Upper lobe of left lung (tissue), 6 donors: ENCODE measurements around the gene MAMLD1. TPM values are rescaled to one million over a fixed set of nuclear protein-coding genes. Genes with fewer than 3 reads are reported as not detected.

Source experiments
- ATAC-seq, 2 donors: fragments of 200-7000 bp; cut with Tn5 transposase; one replicate each; pipeline ENCODE4 v1.9.1; 2022; ENCODE audit warnings: mild to moderate bottlenecking in 2 of 2, moderate library complexity in 2 of 2; ENCODE audit not compliant: low FRiP score in 2 of 2
- DNase-seq, 2 donors: peaks; one replicate each; pipeline ENCODE4 v3.0.0-alpha.2; 2019 to 2020
- H3K27ac ChIP-seq, 4 donors: fragments of 200-600 bp; sonication (generic); one replicate each; pipeline ENCODE4 v1.5.1; 2016 to 2019
- H3K27me3 ChIP-seq, 4 donors: fragments of 200-600 bp; sonication (generic); one replicate each; pipeline ENCODE4 v1.5.1; 2017 to 2019
- H3K36me3 ChIP-seq, 4 donors: fragments of 200-600 bp; sonication (generic); one replicate each; pipeline ENCODE4 v1.5.1; 2016 to 2019
- H3K4me1 ChIP-seq, 4 donors: fragments of 200-600 bp; sonication (generic); one replicate each; pipeline ENCODE4 v1.5.1; 2018 to 2019
- H3K4me3 ChIP-seq, 4 donors: fragments of 200-600 bp; sonication (generic); one replicate each; pipeline ENCODE4 v1.5.1; 2017 to 2019; ENCODE audit warnings: mild to moderate bottlenecking in 2 of 4, moderate library complexity in 1 of 4
- H3K9me3 ChIP-seq, 4 donors: fragments of 200-600 bp; sonication (generic); one replicate each; pipeline ENCODE4 v1.5.1; 2018 to 2019
- CTCF ChIP-seq, 6 experiments: fragments of 450-650 bp in 4 of 6; fragments of 200-600 bp in 2 of 6; sonication (generic) in 2 of 6; IDR thresholded peaks; one replicate each; pipeline ENCODE4 v1.5.1; 2016 to 2019; ENCODE audit warnings: antibody characterized with exemption in 6 of 6
- EP300 ChIP-seq, 4 donors: sonication (generic); formaldehyde crosslinking; IDR thresholded peaks; one replicate each; pipeline ENCODE4 v1.5.1; 2017; ENCODE audit warnings: antibody characterized with exemption in 4 of 4, control low read depth in 2 of 4
- POLR2A ChIP-seq, 4 donors: fragments of 450-650 bp; IDR thresholded peaks; one replicate each; pipeline ENCODE4 v1.5.1; 2016 to 2017; ENCODE audit warnings: antibody characterized with exemption in 4 of 4, mild to moderate bottlenecking in 2 of 4
- POLR2AphosphoS5 ChIP-seq, 2 donors: sonication (generic); formaldehyde crosslinking; IDR thresholded peaks; one replicate each; pipeline ENCODE4 v1.5.1; 2017; ENCODE audit warnings: antibody characterized with exemption in 2 of 2
- WGBS, 2 donors: methylation state at CpG; one replicate each; pipeline ENCODE4 v1.1.5; 2017 to 2018; 5-methylcytosine and 5-hydroxymethylcytosine counted together
- total RNA-seq, 6 donors: library from RNA; depleted of rRNA in 4 of 6; stranded (reverse); fragments of >200 nt in 4 of 6; gene quantifications; one replicate each; pipeline versions ENCODE4 v1.1.0 to v1.2.1, GENCODE V29; 2016 to 2021
- donor health status: DM: no; HTN: no; CAD: no; lungs with moderate emphysema.
- donor health status: DM: no; HTN: yes; CAD: no; lungs with severe emphysema.

Gene MAMLD1
- total RNA-seq, 6 donors from 2014 or later = 1.1 to 7.8 (median 3.7) TPM

GRCh38 chrX:150495496-150495895, 132.4 kb downstream of the MAMLD1 start:
- no peaks in the 10 kb centered on the region for H3K36me3 ChIP-seq
- no peak overlapping the region for H3K27ac ChIP-seq
- TF ChIP-seq POLR2A (IDR thresholded peaks at IDR 0.05) = no peak
- no peak for TF ChIP-seq POLR2AphosphoS5 (IDR thresholded peaks at IDR 0.05)
- no peak for TF ChIP-seq CTCF (IDR thresholded peaks at IDR 0.05)
- no peak for TF ChIP-seq EP300 (IDR thresholded peaks at IDR 0.05)
- H3K4me1 ChIP-seq = no peaks in the 10 kb centered on the region
- H3K4me3 ChIP-seq = no peak overlapping the region
- H3K27me3 ChIP-seq = no peaks in the 10 kb centered on the region
- WGBS, 2 donors = 57 to 75% methylated on average over 4 of the region's 4 CpGs
- DNase-seq (no peak), ATAC-seq (no peak)
- H3K9me3 ChIP-seq = no peaks in the 10 kb centered on the region

DNA sequence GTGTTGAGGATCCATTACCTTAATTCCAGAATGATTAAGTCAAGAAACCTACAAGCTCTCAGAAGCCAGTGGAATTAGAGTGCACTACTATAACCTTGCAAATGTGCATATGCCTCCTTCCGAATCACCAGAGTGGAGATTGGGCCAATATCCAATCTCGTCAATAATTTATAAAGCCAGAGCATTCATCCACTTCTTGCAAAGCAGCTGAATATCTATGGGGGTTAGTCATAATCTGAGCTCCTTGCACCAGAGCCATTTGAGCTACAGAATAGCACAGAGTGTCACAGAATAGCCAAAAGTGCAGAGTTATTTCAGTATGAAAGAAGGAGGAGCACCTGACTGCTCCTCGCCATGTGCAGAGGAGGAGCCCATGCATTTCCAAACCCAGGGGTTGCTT, 136.1 kb downstream of the MAMLD1 start:
- no peak for ATAC-seq
- 56 to 96% methylated on average over 3 of the region's 3 CpGs for WGBS, 2 donors

DNA sequence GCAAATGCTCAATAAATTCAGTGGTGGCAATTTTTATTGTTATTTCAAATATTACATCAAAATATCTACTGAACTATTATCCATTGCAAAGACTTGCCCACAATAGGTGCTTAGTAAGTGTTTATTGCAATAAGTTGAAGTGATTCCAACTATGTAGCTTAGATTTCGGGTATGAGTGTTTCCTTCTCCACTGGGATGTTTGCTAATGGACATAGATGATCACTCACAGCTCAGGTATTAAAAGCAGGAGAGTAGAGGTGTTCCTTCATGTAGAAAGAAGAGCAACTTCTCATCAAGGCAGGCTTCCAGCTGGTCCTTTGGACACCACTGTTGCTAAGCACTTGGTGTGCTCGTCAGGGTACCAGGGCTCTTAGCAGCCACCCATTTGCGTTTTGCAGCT, 139.0 kb downstream of the MAMLD1 start:
- Histone ChIP-seq H3K9me3 (no peaks in the 10 kb centered on the region), H3K4me3 (no peak overlapping the region), H3K27ac (no peak overlapping the region), H3K4me1 (peaks cover 0 to 9% (median 7%) of the 10 kb centered on the region in 4 donors), H3K36me3 (no peaks in the 10 kb centered on the region), H3K27me3 (no peaks in the 10 kb centered on the region)
- ATAC-seq = no peak
- no peak for DNase-seq
- TF ChIP-seq POLR2AphosphoS5 (IDR thresholded peaks at IDR 0.05) = no peak
- no peak for TF ChIP-seq POLR2A (IDR thresholded peaks at IDR 0.05)
- no peak for TF ChIP-seq EP300 (IDR thresholded peaks at IDR 0.05)
- TF ChIP-seq CTCF (IDR thresholded peaks at IDR 0.05) = no peak
- WGBS, 2 donors = 55 to 73% methylated on average over 3 of the region's 3 CpGs

More for the DNA sequence above, 136.1 kb downstream of the MAMLD1 start:
- Histone ChIP-seq H3K36me3 (no peaks in the 10 kb centered on the region), H3K4me3 (no peak overlapping the region), H3K27me3 (no peaks in the 10 kb centered on the region), H3K9me3 (no peaks in the 10 kb centered on the region), H3K27ac (no peak overlapping the region), H3K4me1 (peaks cover 0 to 4% (median 2%) of the 10 kb centered on the region in 4 donors)
- no peak for DNase-seq
- TF ChIP-seq POLR2A (IDR thresholded peaks at IDR 0.05) (no peak), POLR2AphosphoS5 (IDR thresholded peaks at IDR 0.05) (no peak), EP300 (IDR thresholded peaks at IDR 0.05) (no peak), CTCF (IDR thresholded peaks at IDR 0.05) (no peak)

DNA sequence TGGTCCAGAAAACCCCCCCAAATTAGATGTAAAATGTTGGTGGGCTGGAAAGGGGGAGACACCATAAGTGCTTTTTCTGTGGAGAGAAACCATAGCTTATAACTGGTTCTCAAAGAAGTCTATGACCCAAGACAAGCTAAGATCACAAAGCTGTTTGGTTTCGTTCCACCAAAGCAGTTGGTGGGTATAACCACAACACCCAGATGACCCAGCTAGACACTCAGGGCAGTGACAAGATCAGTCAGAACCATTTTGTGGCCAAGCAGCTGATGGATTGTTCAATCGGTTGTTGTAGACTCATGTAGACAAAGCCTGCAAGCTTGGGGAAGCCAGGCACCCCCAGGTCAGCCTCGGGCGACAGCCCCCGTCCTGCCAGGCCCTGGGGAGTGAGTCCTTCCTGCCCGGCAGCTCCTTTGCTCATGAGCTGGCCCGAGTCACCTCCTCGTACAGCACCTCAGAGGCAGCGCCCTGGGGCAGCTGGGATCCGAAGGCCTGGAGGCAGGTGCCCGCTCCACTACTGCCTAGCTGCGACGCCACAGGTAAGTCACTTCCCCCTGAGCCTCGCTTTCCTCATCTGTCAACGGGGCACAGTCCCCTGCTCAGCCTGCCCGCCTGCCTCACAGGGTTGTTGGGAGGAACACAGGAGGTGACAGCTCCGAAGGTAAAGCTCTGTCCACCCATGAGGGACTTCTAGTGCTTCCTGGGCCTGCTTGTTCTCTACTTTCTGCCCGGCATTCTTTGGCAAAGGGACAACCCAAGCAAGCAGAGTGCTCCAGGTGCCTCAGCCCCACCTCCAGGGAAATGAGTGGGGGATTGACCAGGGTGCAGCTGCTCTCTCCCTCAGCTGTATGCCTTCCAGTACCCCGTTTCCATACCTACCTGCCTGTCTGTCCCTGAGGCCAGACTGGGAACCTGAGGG, 140.1 kb downstream of the MAMLD1 start:
- peak overlapping the region in 3 of 4 donors; percentile 51 to 81 (median 67) for H3K27ac ChIP-seq
- H3K4me1 ChIP-seq = peaks cover 2 to 18% (median 12%) of the 10 kb centered on the region in 4 donors
- 84 to 95% methylated on average over 4 to 19 of the region's 19 CpGs for WGBS, 2 donors
- no peaks in the 10 kb centered on the region for H3K9me3 ChIP-seq
- no peaks in the 10 kb centered on the region for H3K36me3 ChIP-seq
- H3K4me3 ChIP-seq = no peak overlapping the region
- DNase-seq = peak in 1 of 2 donors; percentile 20
- no peak for TF ChIP-seq POLR2A (IDR thresholded peaks at IDR 0.05)
- TF ChIP-seq POLR2AphosphoS5 (IDR thresholded peaks at IDR 0.05) = no peak
- TF ChIP-seq EP300 (IDR thresholded peaks at IDR 0.05) = no peak
- TF ChIP-seq CTCF (IDR thresholded peaks at IDR 0.05) = no peak
- no peak for ATAC-seq
- H3K27me3 ChIP-seq = no peaks in the 10 kb centered on the region
